Parathyroid adenoma (tissue), 2 donors: ENCODE data around the gene TRPC3.

Experiments used
- H2AFZ ChIP-seq: fragments of 300-600 bp; sonication (generic); one replicate; pipeline ENCODE4 v1.7.0; 2017; ENCODE audit warnings: antibody characterized with exemption, mild to moderate bottlenecking
- H3K27ac ChIP-seq: fragments of 300-600 bp; sonication (generic); one replicate; pipeline ENCODE4 v1.7.0; 2017
- H3K27me3 ChIP-seq: fragments of 300-600 bp; sonication (generic); one replicate; pipeline ENCODE4 v1.7.0; 2017; ENCODE audit warnings: low read length; ENCODE audit not compliant: control insufficient read depth, insufficient read depth
- H3K36me3 ChIP-seq: fragments of 300-600 bp; sonication (generic); one replicate; pipeline ENCODE4 v1.7.0; 2017; ENCODE audit warnings: low read length; ENCODE audit not compliant: control insufficient read depth, insufficient read depth
- H3K4me1 ChIP-seq: fragments of 300-600 bp; sonication (generic); one replicate; pipeline ENCODE4 v1.7.0; 2017; ENCODE audit warnings: control low read depth
- H3K4me2 ChIP-seq: fragments of 300-600 bp; sonication (generic); one replicate; pipeline ENCODE4 v1.7.0; 2017; ENCODE audit warnings: low read length
- H3K4me3 ChIP-seq: fragments of 300-600 bp; sonication (generic); one replicate; pipeline ENCODE4 v1.7.0; 2017; ENCODE audit warnings: low read depth, low read length
- H3K79me2 ChIP-seq: fragments of 300-600 bp; sonication (generic); one replicate; pipeline ENCODE4 v1.7.0; 2017; ENCODE audit warnings: control low read depth
- H3K9ac ChIP-seq: fragments of 300-600 bp; sonication (generic); one replicate; pipeline ENCODE4 v1.7.0; 2017; ENCODE audit warnings: mild to moderate bottlenecking
- H3K9me3 ChIP-seq: fragments of 300-600 bp; sonication (generic); one replicate; pipeline ENCODE4 v1.7.0; 2017; ENCODE audit warnings: low read length; ENCODE audit not compliant: control insufficient read depth
- CTCF ChIP-seq: fragments of 300-600 bp; sonication (generic); IDR thresholded peaks from one replicate; pipeline ENCODE4 v1.7.0; 2017; ENCODE audit warnings: antibody characterized with exemption, mild to moderate bottlenecking
- donor health status: primary hyperparathyroidism.

The TRPC3 gene

GRCh38 chr4:121952290-121952689, 430 bp upstream of the TRPC3 start:
- no peak overlapping the region for H3K27ac ChIP-seq

GRCh38 chr4:121950680-121951520, 960 bp downstream of the TRPC3 start:
- Histone ChIP-seq H3K27ac (no peak overlapping the region), H3K9me3 (no peaks in the 10 kb centered on the region), H3K36me3 (no peaks in the 10 kb centered on the region), H3K9ac (no peak overlapping the region), H3K79me2 (no peaks in the 10 kb centered on the region), H3K4me3 (peak overlapping the region; percentile 52), H3K4me1 (no peaks in the 10 kb centered on the region), H3K27me3 (no peaks in the 10 kb centered on the region), H3K4me2 (peak overlapping the region; percentile 78), H2AFZ (peak overlapping the region; percentile 56)
- TF ChIP-seq CTCF, result no peak

More at GRCh38 chr4:121952290-121952689, 430 bp upstream of the TRPC3 start:
- no peak overlapping the region for H3K4me3 ChIP-seq
- no peaks in the 10 kb centered on the region for H3K9me3 ChIP-seq
- no peak overlapping the region for H3K4me2 ChIP-seq
- TF ChIP-seq CTCF, result no peak
- no peaks in the 10 kb centered on the region for H3K79me2 ChIP-seq
- no peak overlapping the region for H3K9ac ChIP-seq
- H3K36me3 ChIP-seq, result no peaks in the 10 kb centered on the region
- H3K4me1 ChIP-seq, result no peaks in the 10 kb centered on the region
- no peak overlapping the region for H2AFZ ChIP-seq
- H3K27me3 ChIP-seq, result no peaks in the 10 kb centered on the region

- no peaks in the 10 kb centered on the region for H3K79me2 ChIP-seq
- H2AFZ ChIP-seq, result peak overlapping the region; percentile 50
- peak overlapping the region; percentile 52 for H3K4me3 ChIP-seq
- no peak overlapping the region for H3K9ac ChIP-seq
- no peak overlapping the region for H3K27ac ChIP-seq
- peak; percentile 7 for TF ChIP-seq CTCF
- no peaks in the 10 kb centered on the region for H3K36me3 ChIP-seq
- H3K4me1 ChIP-seq, result no peaks in the 10 kb centered on the region
- peak overlapping the region; percentile 78 for H3K4me2 ChIP-seq
- H3K27me3 ChIP-seq, result no peaks in the 10 kb centered on the region
- no peaks in the 10 kb centered on the region for H3K9me3 ChIP-seq
Measured at GRCh38 chr4:121950212-121950679, 1.6 kb downstream of the TRPC3 start.

- no peaks in the 10 kb centered on the region for H3K9me3 ChIP-seq
- H3K4me2 ChIP-seq, result no peak overlapping the region
- H3K9ac ChIP-seq, result no peak overlapping the region
- no peaks in the 10 kb centered on the region for H3K4me1 ChIP-seq
- no peaks in the 10 kb centered on the region for H3K27me3 ChIP-seq
- no peaks in the 10 kb centered on the region for H3K36me3 ChIP-seq
- no peak overlapping the region for H3K27ac ChIP-seq
- no peaks in the 10 kb centered on the region for H3K79me2 ChIP-seq
- TF ChIP-seq CTCF, result no peak
- no peak overlapping the region for H3K4me3 ChIP-seq
- H2AFZ ChIP-seq, result no peak overlapping the region
Measured at GRCh38 chr4:121946644-121947043, 5.2 kb downstream of the TRPC3 start.
